WTC11 (cell line): ENCODE data around the gene LEF1. TPM values are rescaled to one million over a fixed set of nuclear protein-coding genes. Genes with fewer than 3 reads are reported as not detected.

Experiments used
- ATAC-seq: fragments of 200-7000 bp; cut with Tn5 transposase; 2 replicates; pipeline ENCODE4 v1.10.0; 2021; ENCODE audit warnings: mild to moderate bottlenecking, moderate library complexity
- CTCF ChIA-PET: fragments of 300-600 bp; sonication (Branson Sonifier 250); formaldehyde crosslinking; loops from one replicate; lab custom pipeline; 2021; ENCODE audit warnings: antibody characterized with exemption; lab: Charles Lee
- POLR2A ChIA-PET: fragments of 350-600 bp; sonication (Branson Sonifier 250); formaldehyde crosslinking; loops from one replicate; lab custom pipeline; 2021; ENCODE audit warnings: antibody characterized with exemption; lab: Charles Lee
- DNase-seq: peaks from one replicate; pipeline ENCODE4 v3.0.0; 2021; ENCODE audit warnings: low spot score
- H3K27ac Mint-ChIP-seq: 2 replicates; pipeline ENCODE4 v1.8.0; 2021; ENCODE audit warnings: mixed read lengths
- H3K27me3 Mint-ChIP-seq: 2 replicates; pipeline ENCODE4 v1.8.0; 2021; ENCODE audit warnings: low read depth, mild to moderate bottlenecking, moderate library complexity, mixed read lengths
- H3K36me3 Mint-ChIP-seq: 2 replicates; pipeline ENCODE4 v1.8.0; 2021; ENCODE audit warnings: mixed read lengths
- H3K4me1 Mint-ChIP-seq: 2 replicates; pipeline ENCODE4 v1.8.0; 2022; ENCODE audit warnings: mixed read lengths
- H3K4me3 Mint-ChIP-seq: 2 replicates; pipeline ENCODE4 v1.8.0; 2021; ENCODE audit warnings: mild to moderate bottlenecking, moderate library complexity, mixed read lengths
- H3K9me3 Mint-ChIP-seq: 2 replicates; pipeline ENCODE4 v1.8.0; 2021; ENCODE audit warnings: mixed read lengths
- AFF4 ChIP-seq: sonication (generic); formaldehyde crosslinking; IDR thresholded peaks from 2 replicates; pipeline ENCODE4 v1.8.1; 2023; ENCODE audit warnings: mild to moderate bottlenecking, missing genetic modification reagents, borderline replicate concordance
- ATF3 ChIP-seq: sonication (generic); formaldehyde crosslinking; conservative IDR thresholded peaks from 2 replicates; pipeline ENCODE4 v1.8.1; 2022; ENCODE audit warnings: mild to moderate bottlenecking, missing genetic modification reagents
- ERG ChIP-seq: fragments of 250-450 bp; sonication (Bioruptor Pico); IDR thresholded peaks from 2 replicates; pipeline ENCODE4 v1.8.0; 2021; ENCODE audit warnings: mild to moderate bottlenecking
- FOXJ3 ChIP-seq: sonication (generic); formaldehyde crosslinking; IDR thresholded peaks from 2 replicates; pipeline ENCODE4 v1.9.0; 2021; ENCODE audit warnings: missing genetic modification reagents, mild to moderate bottlenecking, borderline replicate concordance
- FOXK1 ChIP-seq: sonication (generic); formaldehyde crosslinking; IDR thresholded peaks from 2 replicates; pipeline ENCODE4 v1.8.0; 2022; ENCODE audit warnings: mild to moderate bottlenecking, moderate library complexity, missing genetic modification reagents
- HMGXB4 ChIP-seq: sonication (generic); formaldehyde crosslinking; IDR thresholded peaks from 2 replicates; pipeline ENCODE4 v1.8.1; 2023; ENCODE audit warnings: mild to moderate bottlenecking, moderate library complexity, missing genetic modification reagents
- MYBL2 ChIP-seq: sonication (generic); formaldehyde crosslinking; IDR thresholded peaks from 2 replicates; pipeline ENCODE4 v1.8.1; 2023; ENCODE audit warnings: mild to moderate bottlenecking, moderate library complexity, missing genetic modification reagents
- PRRX2 ChIP-seq: fragments of 250-450 bp; sonication (Bioruptor Pico); IDR thresholded peaks from 2 replicates; pipeline ENCODE4 v1.8.0; 2021; ENCODE audit warnings: mild to moderate bottlenecking
- SMAD3 ChIP-seq: sonication (generic); formaldehyde crosslinking; IDR thresholded peaks from 2 replicates; pipeline ENCODE4 v1.8.0; 2022; ENCODE audit warnings: missing genetic modification reagents, mild to moderate bottlenecking, borderline replicate concordance
- TP53 ChIP-seq: sonication (generic); formaldehyde crosslinking; IDR thresholded peaks from 2 replicates; pipeline ENCODE4 v1.8.1; 2023; ENCODE audit warnings: mild to moderate bottlenecking, missing genetic modification reagents
- ZMAT4 ChIP-seq: fragments of 250-450 bp; sonication (Bioruptor Pico); IDR thresholded peaks from 2 replicates; pipeline ENCODE4 v1.9.0; 2021; ENCODE audit warnings: mild to moderate bottlenecking
- ZNF121 ChIP-seq: sonication (generic); formaldehyde crosslinking; IDR thresholded peaks from 2 replicates; pipeline ENCODE4 v1.8.0; 2023; ENCODE audit warnings: missing genetic modification reagents
- ZNF671 ChIP-seq: fragments of 250-450 bp; sonication (Bioruptor Pico); IDR thresholded peaks from 2 replicates; pipeline ENCODE4 v1.8.0; 2021; ENCODE audit warnings: mild to moderate bottlenecking
- ZSCAN18 ChIP-seq: fragments of 250-450 bp; sonication (Bioruptor Pico); IDR thresholded peaks from 2 replicates; pipeline ENCODE4 v2.1.2; 2022; ENCODE audit warnings: mild to moderate bottlenecking, moderate library complexity
- total RNA-seq: library from RNA; stranded (reverse); gene quantifications from 3 replicates; pipeline ENCODE4 v1.2.3, GENCODE V29; 2021

Gene LEF1
- total RNA-seq, 1 experiment from 2014 or later: 1.3 TPM

- no peak for DNase-seq
- no peak for ATAC-seq
- Mint-ChIP-seq H3K27me3 (no peaks in the 10 kb centered on the region), H3K36me3 (peaks cover 22% of the 10 kb centered on the region), H3K27ac (no peak overlapping the region), H3K4me1 (peaks cover 2% of the 10 kb centered on the region; the same call in 1 of the 2 replicates), H3K9me3 (0 out of 2 replicates have a peak, but pooled peaks cover 3% of the 10 kb centered on the region), H3K4me3 (no peak overlapping the region)
- ChIA-PET CTCF (interaction anchor here (0.6 kb wide), 1 partner anchor 1372 kb away, joined by 3 read pairs; no protein-coding TSS in a partner anchor), POLR2A (interaction anchor here (0.6 kb wide), 2 partner anchors 242 to 543 kb away, joined by 3 read pairs; no protein-coding TSS in a partner anchor)
- TF ChIP-seq ZMAT4 (CRISPR knock-in tag): no peak
- TF ChIP-seq FOXK1 (CRISPR knock-in tag): no peak
- TF ChIP-seq ZNF671 (CRISPR knock-in tag): no peak
- no peak for TF ChIP-seq AFF4 (CRISPR knock-in tag)
- TF ChIP-seq ZNF121 (CRISPR knock-in tag): no peak
- TF ChIP-seq ERG: no peak
- TF ChIP-seq SMAD3 (CRISPR knock-in tag): no peak
- TF ChIP-seq ZSCAN18 (CRISPR knock-in tag): no peak
- no peak for TF ChIP-seq PRRX2 (CRISPR knock-in tag)
- no peak for TF ChIP-seq FOXJ3 (CRISPR knock-in tag)
- no peak for TF ChIP-seq ATF3 (CRISPR knock-in tag)
- no peak for TF ChIP-seq HMGXB4 (CRISPR knock-in tag)
Observed at GRCh38 chr4:108036213-108036612, 132.5 kb downstream of the LEF1 start.

- Mint-ChIP-seq H3K4me3 (no peak overlapping the region), H3K27ac (no peak overlapping the region; the same call in 1 of the 2 replicates), H3K36me3 (peaks cover 24% of the 10 kb centered on the region), H3K4me1 (peaks cover 2% of the 10 kb centered on the region; the same call in 1 of the 2 replicates)
- ChIA-PET POLR2A (interaction anchor here (0.6 kb wide), 2 partner anchors 243 to 543 kb away, joined by 3 read pairs; no protein-coding TSS in a partner anchor), CTCF (interaction anchor here (0.6 kb wide), 1 partner anchor 1373 kb away, joined by 3 read pairs; no protein-coding TSS in a partner anchor)
- TF ChIP-seq TP53 (CRISPR knock-in tag) (no peak), MYBL2 (CRISPR knock-in tag) (no peak)
- TF ChIP-seq, all 79 proteins: peak for 0
- Mint-ChIP-seq H3K27me3 (no peaks in the 10 kb centered on the region), H3K9me3 (0 out of 2 replicates have a peak, but pooled peaks cover 3% of the 10 kb centered on the region)
- DNase-seq (no peak), ATAC-seq (no peak)
Observed at GRCh38 chr4:108035691-108036090, 133.0 kb downstream of the LEF1 start.
